ENCODE results near the gene SGPP1. TPM values are rescaled to one million over a fixed set of nuclear protein-coding genes. Genes with fewer than 3 reads are reported as not detected.

The SGPP1 gene, protein sequence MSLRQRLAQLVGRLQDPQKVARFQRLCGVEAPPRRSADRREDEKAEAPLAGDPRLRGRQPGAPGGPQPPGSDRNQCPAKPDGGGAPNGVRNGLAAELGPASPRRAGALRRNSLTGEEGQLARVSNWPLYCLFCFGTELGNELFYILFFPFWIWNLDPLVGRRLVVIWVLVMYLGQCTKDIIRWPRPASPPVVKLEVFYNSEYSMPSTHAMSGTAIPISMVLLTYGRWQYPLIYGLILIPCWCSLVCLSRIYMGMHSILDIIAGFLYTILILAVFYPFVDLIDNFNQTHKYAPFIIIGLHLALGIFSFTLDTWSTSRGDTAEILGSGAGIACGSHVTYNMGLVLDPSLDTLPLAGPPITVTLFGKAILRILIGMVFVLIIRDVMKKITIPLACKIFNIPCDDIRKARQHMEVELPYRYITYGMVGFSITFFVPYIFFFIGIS
- total RNA-seq, result 19.0 and 22.5 TPM in 2 replicates

- no peaks in the 10 kb centered on the region for H3K27me3 ChIP-seq (ENCODE audit: control insufficient read depth, insufficient read depth, low read length)
- TF ChIP-seq CTCF (IDR thresholded peaks at IDR 0.05; ENCODE audit: insufficient read depth, low read length, poor library complexity, severe bottlenecking), result no peak
- peak; percentile 58 for DNase-seq (ENCODE audit: low read depth)
These were observed at the start of gene SGPP1 for GRCh38 chr14:63727736-63728728. SGPP1 (minus strand) TSS chr14:63728065; CDS start chr14:63727944, 121 bp downstream.

GRCh38 chr14:63777024-63777423 is 49.2 kb upstream of the SGPP1 start:
- no peak for TF ChIP-seq CTCF (IDR thresholded peaks at IDR 0.05; ENCODE audit: insufficient read depth, low read length, poor library complexity, severe bottlenecking)
- H3K36me3 ChIP-seq (ENCODE audit: control insufficient read depth, insufficient read depth, low read length), result no peaks in the 10 kb centered on the region
- peak; percentile 56 for DNase-seq (ENCODE audit: low read depth)

More at GRCh38 chr14:63727736-63728728, at the start of gene SGPP1:
- Histone ChIP-seq H3K36me3 (ENCODE audit: control insufficient read depth, insufficient read depth, low read length) (no peaks in the 10 kb centered on the region), H3K4me3 (ENCODE audit: low read depth, low read length) (peak within 1 kb of the TSS; percentile 96)

GRCh38 chr14:63773504-63773903 is 45.6 kb upstream of the SGPP1 start:
- no peak for DNase-seq (ENCODE audit: low read depth)
- Histone ChIP-seq H3K4me3 (ENCODE audit: low read depth, low read length) (no peak overlapping the region), H3K27me3 (ENCODE audit: control insufficient read depth, insufficient read depth, low read length) (no peaks in the 10 kb centered on the region), H3K36me3 (ENCODE audit: control insufficient read depth, insufficient read depth, low read length) (no peaks in the 10 kb centered on the region)
- no peak for TF ChIP-seq CTCF (IDR thresholded peaks at IDR 0.05; ENCODE audit: insufficient read depth, low read length, poor library complexity, severe bottlenecking)

More at GRCh38 chr14:63777024-63777423, 49.2 kb upstream of the SGPP1 start:
- no peak overlapping the region for H3K4me3 ChIP-seq (ENCODE audit: low read depth, low read length)
- H3K27me3 ChIP-seq (ENCODE audit: control insufficient read depth, insufficient read depth, low read length), result no peaks in the 10 kb centered on the region

DNA sequence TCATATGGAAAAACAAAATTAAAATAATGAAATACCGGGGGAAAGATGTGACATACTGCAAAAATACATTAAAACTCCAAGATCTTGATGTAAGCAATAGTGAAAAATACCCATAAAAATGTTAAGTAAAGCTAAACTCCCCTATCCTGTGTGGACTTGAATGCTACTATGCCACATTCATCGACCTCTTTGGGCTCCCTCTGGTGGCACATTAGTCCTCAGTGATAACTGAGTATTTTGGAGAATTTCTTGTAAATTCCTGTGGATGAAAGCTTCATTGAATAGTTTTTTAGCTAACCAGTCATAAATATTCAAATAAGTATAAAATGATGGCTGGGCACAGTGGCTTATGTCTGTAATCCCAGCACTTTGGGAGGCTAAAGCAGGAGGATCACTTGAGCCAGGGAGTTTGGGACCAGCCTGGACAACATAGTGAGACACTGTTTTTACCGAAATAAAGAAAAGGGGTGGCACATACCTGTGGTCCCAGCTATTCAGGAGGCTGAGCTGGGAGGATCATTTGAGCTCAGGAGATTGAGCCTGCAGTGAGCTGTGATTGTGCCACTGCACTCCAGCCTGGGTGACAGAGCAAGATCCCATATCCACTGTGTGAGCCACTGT is 42.4 kb upstream of the SGPP1 start:
- Histone ChIP-seq H3K4me3 (ENCODE audit: low read depth, low read length) (no peak overlapping the region), H3K36me3 (ENCODE audit: control insufficient read depth, insufficient read depth, low read length) (no peaks in the 10 kb centered on the region), H3K27me3 (ENCODE audit: control insufficient read depth, insufficient read depth, low read length) (no peaks in the 10 kb centered on the region)
- peak; percentile 60 for TF ChIP-seq CTCF (IDR thresholded peaks at IDR 0.05; ENCODE audit: insufficient read depth, low read length, poor library complexity, severe bottlenecking)
- DNase-seq (ENCODE audit: low read depth), result no peak

DNA sequence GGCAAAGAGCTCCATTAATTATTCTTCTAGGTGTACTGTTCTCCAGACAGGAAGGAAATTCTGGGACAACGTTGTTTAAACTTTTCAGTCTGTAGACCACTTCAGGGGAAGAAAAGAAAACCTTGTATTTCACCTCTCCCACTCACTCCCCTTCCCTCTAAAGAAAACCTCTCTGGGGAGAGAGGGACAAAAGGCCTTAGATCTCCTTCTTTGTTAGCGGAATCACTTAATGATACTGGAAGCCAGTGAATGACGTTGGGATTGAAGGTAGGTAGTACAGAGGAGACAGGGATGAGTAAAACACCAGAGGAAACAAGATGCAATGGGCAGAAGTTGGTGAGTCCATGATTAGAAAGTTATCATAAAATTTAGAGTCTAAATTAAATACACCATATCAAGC is 38.7 kb upstream of the SGPP1 start:
- Histone ChIP-seq H3K36me3 (ENCODE audit: control insufficient read depth, insufficient read depth, low read length) (no peaks in the 10 kb centered on the region), H3K4me3 (ENCODE audit: low read depth, low read length) (no peak overlapping the region), H3K27me3 (ENCODE audit: control insufficient read depth, insufficient read depth, low read length) (no peaks in the 10 kb centered on the region)
- no peak for DNase-seq (ENCODE audit: low read depth)
- TF ChIP-seq CTCF (IDR thresholded peaks at IDR 0.05; ENCODE audit: insufficient read depth, low read length, poor library complexity, severe bottlenecking), result no peak

Measured in kidney epithelial cell (primary cell).